GM21390 (cell line): ENCODE data around the gene RAB13.
"Not testable (repeated sequence)": the region's sequence is repeated elsewhere in the genome, so short reads cannot be mapped to it uniquely, and the experiment has no call there.

Experiments
- ATAC-seq: cut with Tn5 transposase; IDR thresholded peaks from one replicate; pipeline ENCODE4 v1.9.1; 2021; ENCODE audit not compliant: unreplicated experiment

RAB13 gene

DNA sequence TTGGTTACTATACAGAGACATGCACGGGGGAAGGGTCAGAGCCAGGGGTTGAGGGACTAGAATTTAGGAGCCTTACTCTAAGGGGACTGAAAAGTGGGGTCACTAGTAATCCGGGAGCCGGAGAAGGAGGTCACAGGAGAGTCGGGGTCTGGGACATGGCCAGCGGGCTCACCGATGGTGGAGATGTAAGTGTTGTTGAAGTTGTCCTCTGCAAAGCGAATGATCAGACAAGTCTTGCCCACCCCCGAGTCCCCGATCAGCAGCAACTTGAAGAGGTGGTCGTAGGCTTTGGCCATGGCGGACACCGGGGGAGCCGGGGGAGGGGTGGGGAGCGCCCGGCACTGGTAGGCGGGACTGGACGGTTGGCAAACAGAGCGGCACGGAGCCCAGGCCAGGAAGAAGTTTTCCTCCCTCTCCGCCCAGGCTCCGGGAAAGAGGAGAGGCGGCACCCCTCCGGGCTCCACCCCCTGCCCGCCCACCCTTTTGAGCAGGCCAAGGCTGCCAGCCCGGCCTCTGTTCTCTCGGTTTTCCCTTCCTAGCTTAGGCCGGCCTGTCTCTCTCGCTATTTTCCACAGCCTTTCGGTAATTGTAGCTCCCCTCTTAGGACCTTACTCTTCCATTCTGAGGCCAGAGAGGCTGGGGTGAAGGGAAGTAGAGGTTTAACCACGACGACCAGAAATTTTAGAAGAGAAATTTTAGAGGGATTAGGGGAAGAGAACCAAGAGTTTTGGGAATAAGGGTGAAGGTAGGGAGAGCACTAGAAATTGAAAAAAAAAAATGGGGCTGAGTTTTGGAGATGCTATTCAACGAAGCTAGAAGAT lies at the start of gene RAB13:
TSS of gene RAB13 (minus strand) at position 399 of the 821 bp plus-strand sequence. CDS start at position 296, 103 bp downstream.
- no peak for ATAC-seq

- ATAC-seq = not testable (repeated sequence)
Measured at GRCh38 chr1:154033697-154034096, 47.6 kb upstream of the RAB13 start.

DNA sequence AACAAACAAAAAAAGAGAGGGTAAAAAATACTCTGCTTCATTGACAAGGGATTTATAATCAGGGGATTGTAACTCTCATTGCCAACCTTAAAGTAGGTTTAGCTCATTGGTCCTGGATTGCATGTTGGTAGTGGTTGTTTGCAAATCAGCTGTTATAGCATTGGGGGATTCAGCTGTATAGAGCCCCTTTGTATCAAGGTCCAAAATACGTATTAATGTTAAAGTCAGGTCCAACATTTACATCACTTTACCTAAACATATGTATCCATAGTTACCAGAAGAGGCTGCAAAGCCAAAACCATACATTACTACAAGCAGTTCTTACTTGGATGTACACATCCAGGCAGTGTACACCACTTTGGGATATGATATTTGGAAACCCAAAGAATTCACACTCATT lies 33.8 kb upstream of the RAB13 start:
- ATAC-seq = no peak

DNA sequence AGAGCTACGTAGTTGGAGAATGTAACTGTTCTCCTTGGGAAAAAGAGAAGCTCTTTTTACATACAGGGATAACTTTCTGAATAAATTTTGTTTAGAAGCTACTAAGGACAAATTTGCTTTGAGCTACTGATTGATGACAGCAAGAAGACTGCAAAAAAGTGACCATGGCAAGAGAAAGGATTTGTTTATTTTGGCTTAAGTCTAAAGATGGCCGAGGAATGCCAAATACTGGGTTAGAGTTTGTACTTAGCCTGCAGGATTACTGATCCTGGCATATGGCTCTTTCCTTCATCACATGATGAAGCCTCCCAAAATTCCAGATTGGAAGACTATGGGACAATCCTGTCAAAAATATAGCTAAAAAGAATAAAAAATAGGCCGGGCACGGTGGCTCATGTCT lies 33.1 kb upstream of the RAB13 start:
- no peak for ATAC-seq

DNA sequence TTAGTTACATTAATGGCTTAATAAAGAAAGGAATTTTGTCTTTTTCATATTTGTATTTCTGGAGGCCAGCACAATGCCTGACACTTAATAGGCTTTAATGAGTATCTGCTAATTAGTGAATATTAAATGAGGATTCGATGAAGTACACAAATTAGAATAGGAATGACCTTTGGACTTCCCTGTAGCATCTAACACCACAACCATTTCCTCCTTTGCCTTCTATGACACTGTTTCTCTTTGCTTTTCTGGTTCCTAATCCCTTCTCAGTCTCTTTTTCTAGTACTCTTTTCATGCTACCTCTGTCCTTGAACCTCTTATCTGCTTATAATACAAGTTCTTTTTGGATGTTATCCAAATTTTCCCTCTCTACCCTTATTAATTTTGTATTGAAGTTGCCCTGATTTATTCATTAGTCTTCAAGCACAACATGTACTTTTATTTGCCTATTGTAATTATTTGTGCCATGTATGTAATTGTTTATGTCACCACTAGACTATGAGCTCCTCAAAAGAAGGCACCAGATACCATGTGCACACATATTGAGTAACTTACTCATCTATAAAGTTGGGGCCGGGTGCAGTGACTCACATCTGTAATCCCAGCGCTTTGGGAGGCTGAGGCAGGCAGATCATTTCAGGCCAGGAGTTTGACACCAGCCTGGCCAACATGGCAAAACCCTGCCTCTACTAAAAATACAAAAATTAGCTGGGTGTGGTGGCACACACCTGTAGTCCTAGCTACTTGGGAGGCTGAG lies 28.2 kb upstream of the RAB13 start:
- ATAC-seq = no peak

GRCh38 chr1:154012543-154012942 lies 26.4 kb upstream of the RAB13 start:
- ATAC-seq = not testable (repeated sequence)

DNA sequence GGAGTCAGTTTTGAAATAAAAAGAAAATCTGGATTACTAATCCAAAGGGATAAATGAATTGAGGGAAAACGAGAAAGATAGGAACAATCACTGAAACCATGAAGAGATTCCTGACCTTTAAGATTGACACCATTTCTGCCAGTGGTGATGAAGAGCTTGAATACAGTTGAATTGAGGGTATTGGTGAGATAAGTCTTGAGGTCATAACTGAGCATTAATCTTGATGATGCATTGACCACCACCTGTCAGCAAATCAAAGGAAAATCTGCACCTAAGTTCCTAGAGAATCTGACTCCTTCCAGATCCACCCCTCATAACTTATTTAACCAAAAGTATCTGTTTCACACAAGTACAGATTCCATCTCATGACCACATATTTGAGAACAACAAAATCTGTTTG lies 26.0 kb upstream of the RAB13 start:
- ATAC-seq = no peak

DNA sequence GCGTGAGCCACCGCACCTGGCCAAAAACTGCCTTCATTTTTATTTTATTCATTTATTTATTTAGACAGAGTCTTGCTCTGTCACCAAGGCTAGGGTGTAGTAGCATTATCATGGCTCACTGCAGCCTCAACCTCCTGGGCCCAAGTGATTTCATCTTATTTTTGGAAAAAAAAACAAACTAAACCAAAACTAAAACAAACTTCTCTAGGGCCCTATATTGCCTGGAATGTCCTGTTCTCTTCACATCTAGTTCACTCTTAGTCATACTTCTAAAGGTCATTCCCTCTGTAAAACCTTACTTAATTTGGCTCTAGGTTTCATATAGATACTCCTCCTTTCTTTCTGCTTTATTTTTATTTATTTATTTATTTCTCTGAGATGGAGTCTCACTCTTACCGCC lies 20.0 kb upstream of the RAB13 start:
- no peak for ATAC-seq

- ATAC-seq = no peak
Measured at GRCh38 chr1:154000420-154000819, 14.3 kb upstream of the RAB13 start.

GRCh38 chr1:153996882-153997281 lies 10.7 kb upstream of the RAB13 start:
- not testable (repeated sequence) for ATAC-seq

- no peak for ATAC-seq
Measured at GRCh38 chr1:153995640-153996039, 9.5 kb upstream of the RAB13 start.

DNA sequence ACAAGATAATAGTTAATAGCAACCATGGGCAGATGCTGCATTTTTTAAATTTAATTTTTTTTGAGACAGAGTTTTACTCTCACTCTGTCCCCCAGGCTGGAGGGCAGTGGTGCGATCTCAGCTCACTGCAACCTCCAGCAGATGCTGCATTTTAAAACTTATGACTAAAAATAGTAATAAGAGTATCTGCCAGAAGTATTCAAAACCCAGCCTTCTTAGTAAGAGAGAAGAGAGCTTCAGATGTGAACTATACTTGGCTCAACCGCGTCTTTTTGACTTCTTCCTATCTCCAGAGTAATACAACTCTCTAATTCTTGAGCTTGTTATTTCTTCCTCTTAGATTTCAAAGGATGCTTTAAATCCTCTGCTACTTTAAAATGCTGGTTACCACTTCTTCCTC lies 9.1 kb upstream of the RAB13 start:
- ATAC-seq = no peak

GRCh38 chr1:153991806-153992205 lies 5.7 kb upstream of the RAB13 start:
- ATAC-seq = no peak

- ATAC-seq = no peak
Measured at GRCh38 chr1:153991151-153991630, 5.1 kb upstream of the RAB13 start.

- peak; percentile 75 for ATAC-seq
Measured at GRCh38 chr1:153990468-153991150, 4.5 kb upstream of the RAB13 start, which contains the start of gene RPS27. RPS27 (plus strand) TSS chr1:153990762; CDS start chr1:153990797, 35 bp downstream.

DNA sequence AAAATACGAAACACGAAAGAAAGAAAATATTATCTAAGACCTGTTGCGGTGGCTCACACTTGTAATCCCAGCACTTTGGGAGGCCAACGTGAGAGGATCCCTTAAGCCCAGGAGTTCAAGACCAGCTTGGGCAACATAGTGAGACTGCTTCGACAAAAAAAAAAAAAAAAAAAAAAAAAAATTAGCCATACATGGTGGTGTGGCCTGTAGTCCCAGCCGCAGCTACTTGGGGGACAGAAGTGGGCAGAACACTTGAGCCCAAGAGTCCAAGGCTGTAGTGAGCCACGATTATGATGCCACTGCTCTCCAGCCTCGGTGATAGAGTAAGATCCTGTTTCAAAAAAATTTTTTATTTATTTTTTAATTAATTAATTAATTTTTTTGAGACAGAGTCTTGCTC lies 1.5 kb upstream of the RAB13 start:
- ATAC-seq = no peak

DNA sequence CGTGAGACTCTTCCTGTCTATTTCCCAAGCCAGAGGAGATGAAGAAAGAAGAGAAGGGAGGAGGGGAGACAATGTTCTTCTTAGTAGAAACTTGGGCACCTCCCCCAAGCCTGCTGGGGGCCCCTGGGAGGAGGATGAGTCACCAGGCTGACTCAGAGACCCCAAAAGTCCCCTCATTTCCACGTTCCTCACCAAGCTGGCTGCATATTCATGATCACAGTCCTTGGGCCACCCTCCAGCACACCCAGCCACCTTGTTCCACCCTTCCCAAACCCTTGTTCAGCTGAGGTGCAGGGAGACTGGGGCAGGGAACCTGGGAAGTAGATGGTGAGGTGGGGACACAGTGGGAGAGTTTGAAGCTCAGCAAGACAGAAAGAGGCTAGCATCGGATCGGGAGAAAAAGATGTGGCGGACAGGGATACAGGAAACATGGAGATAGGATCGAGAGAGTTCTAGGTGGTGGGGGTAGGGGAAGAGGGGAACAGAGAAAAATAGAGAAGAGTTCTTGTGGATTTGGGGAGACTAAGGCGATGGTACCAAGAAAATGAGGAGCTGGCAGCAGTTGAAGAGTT lies 712 bp downstream of the RAB13 start:
- ATAC-seq = no peak

GRCh38 chr1:153984123-153984894 lies 1.8 kb downstream of the RAB13 start:
- no peak for ATAC-seq

DNA sequence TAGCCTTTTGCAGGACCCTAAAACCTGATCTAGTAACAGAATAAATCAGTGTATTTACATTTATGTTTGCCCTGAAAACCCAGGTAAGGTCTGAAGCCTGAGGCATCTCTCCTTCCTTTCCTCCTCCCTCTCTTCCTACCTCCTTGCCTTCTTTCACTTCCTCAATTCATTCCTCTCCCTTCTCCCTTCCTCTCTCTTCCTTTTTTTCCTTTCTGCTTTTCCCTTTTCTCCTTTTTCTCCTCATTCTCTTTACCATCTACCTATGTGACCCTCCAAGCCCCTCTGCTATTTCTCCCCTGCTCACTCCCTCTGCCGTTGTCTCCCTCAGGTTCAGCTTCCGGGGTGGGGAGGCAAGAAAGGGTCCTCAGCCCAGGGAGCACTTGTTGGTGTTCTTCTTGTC lies 4.4 kb downstream of the RAB13 start:
- ATAC-seq = not testable (repeated sequence)

DNA sequence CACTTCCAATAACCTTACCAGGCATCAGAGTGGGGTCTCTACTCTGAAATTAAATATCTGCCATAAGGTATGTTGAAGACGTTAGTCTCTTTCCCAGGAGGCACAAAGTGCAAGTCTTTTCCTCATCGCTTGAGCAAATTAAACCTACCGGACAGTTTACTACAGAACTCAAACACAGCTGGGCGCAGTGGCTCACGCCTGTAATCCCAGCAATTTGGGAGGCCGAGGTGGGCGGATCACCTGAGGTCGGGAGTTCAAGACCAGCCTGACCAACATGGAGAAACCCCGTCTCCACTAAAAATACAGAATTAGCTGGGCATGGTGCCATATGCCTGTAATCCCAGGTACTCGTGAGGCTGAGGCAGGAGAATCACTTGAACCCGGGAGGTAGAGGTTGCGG lies 7.0 kb downstream of the RAB13 start:
- ATAC-seq = not testable (repeated sequence)
